ENCODE results near the gene GUK1.

DNA sequence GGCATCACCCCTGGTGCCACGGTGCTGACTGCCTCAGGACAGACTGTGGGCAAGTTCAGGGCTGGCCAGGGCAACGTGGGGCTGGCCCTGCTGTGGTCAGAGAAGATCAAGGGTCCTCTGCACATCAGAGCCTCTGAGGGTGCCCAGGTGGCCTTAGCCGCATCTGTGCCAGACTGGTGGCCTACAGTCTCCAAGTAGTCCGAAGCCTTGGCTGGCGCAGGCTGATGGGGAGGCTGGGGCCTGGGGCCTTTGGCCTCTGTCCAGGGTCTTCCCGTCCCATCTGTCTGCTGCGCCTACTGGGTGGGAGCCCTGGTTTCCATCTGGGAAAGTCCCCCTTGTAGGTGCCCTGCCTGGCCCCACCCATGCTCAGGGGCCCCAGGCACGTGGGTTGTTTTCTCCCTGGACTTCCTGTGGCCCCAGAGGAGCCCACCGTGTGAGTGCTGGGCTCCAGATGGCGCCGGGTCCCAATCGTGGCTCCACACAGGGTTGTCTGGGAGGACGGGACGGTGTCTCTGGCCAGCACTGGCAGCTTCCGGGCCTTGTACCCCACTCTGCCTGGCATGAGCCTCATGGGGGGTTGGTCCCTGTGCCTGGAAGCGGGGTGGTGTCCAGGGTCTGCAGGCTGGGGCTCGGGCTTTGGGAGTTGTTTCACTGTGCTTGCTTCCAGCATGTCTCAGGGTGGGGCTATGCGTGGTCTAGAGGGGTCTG is 35.4 kb downstream of the GUK1 start:
- TF ChIP-seq, protein P1, sequence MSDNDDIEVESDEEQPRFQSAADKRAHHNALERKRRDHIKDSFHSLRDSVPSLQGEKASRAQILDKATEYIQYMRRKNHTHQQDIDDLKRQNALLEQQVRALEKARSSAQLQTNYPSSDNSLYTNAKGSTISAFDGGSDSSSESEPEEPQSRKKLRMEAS (CRISPR knock-in tag; IDR thresholded peaks at IDR 0.05), result no peak
- TF ChIP-seq, protein P2, sequence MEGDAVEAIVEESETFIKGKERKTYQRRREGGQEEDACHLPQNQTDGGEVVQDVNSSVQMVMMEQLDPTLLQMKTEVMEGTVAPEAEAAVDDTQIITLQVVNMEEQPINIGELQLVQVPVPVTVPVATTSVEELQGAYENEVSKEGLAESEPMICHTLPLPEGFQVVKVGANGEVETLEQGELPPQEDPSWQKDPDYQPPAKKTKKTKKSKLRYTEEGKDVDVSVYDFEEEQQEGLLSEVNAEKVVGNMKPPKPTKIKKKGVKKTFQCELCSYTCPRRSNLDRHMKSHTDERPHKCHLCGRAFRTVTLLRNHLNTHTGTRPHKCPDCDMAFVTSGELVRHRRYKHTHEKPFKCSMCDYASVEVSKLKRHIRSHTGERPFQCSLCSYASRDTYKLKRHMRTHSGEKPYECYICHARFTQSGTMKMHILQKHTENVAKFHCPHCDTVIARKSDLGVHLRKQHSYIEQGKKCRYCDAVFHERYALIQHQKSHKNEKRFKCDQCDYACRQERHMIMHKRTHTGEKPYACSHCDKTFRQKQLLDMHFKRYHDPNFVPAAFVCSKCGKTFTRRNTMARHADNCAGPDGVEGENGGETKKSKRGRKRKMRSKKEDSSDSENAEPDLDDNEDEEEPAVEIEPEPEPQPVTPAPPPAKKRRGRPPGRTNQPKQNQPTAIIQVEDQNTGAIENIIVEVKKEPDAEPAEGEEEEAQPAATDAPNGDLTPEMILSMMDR (IDR thresholded peaks at IDR 0.05), result no peak
- TF ChIP-seq, protein P3, sequence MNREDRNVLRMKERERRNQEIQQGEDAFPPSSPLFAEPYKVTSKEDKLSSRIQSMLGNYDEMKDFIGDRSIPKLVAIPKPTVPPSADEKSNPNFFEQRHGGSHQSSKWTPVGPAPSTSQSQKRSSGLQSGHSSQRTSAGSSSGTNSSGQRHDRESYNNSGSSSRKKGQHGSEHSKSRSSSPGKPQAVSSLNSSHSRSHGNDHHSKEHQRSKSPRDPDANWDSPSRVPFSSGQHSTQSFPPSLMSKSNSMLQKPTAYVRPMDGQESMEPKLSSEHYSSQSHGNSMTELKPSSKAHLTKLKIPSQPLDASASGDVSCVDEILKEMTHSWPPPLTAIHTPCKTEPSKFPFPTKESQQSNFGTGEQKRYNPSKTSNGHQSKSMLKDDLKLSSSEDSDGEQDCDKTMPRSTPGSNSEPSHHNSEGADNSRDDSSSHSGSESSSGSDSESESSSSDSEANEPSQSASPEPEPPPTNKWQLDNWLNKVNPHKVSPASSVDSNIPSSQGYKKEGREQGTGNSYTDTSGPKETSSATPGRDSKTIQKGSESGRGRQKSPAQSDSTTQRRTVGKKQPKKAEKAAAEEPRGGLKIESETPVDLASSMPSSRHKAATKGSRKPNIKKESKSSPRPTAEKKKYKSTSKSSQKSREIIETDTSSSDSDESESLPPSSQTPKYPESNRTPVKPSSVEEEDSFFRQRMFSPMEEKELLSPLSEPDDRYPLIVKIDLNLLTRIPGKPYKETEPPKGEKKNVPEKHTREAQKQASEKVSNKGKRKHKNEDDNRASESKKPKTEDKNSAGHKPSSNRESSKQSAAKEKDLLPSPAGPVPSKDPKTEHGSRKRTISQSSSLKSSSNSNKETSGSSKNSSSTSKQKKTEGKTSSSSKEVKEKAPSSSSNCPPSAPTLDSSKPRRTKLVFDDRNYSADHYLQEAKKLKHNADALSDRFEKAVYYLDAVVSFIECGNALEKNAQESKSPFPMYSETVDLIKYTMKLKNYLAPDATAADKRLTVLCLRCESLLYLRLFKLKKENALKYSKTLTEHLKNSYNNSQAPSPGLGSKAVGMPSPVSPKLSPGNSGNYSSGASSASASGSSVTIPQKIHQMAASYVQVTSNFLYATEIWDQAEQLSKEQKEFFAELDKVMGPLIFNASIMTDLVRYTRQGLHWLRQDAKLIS (CRISPR knock-in tag; IDR thresholded peaks at IDR 0.05; ENCODE audit: borderline replicate concordance), result no peak
- TF ChIP-seq, protein P4, sequence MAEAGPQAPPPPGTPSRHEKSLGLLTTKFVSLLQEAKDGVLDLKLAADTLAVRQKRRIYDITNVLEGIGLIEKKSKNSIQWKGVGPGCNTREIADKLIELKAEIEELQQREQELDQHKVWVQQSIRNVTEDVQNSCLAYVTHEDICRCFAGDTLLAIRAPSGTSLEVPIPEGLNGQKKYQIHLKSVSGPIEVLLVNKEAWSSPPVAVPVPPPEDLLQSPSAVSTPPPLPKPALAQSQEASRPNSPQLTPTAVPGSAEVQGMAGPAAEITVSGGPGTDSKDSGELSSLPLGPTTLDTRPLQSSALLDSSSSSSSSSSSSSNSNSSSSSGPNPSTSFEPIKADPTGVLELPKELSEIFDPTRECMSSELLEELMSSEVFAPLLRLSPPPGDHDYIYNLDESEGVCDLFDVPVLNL (CRISPR knock-in tag; IDR thresholded peaks at IDR 0.05; ENCODE audit: borderline replicate concordance, low read depth), result no peak
- no peak for TF ChIP-seq ZNF671 (CRISPR knock-in tag; IDR thresholded peaks at IDR 0.05)
- TF ChIP-seq FOXK1 (CRISPR knock-in tag; IDR thresholded peaks at IDR 0.05), result no peak
- TF ChIP-seq, protein P5, sequence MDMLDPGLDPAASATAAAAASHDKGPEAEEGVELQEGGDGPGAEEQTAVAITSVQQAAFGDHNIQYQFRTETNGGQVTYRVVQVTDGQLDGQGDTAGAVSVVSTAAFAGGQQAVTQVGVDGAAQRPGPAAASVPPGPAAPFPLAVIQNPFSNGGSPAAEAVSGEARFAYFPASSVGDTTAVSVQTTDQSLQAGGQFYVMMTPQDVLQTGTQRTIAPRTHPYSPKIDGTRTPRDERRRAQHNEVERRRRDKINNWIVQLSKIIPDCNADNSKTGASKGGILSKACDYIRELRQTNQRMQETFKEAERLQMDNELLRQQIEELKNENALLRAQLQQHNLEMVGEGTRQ (CRISPR knock-in tag; IDR thresholded peaks at IDR 0.05), result no peak
- no peak for TF ChIP-seq FOXJ3 (CRISPR knock-in tag; IDR thresholded peaks at IDR 0.05; ENCODE audit: borderline replicate concordance)
- TF ChIP-seq GABPB1 (CRISPR knock-in tag; IDR thresholded peaks at IDR 0.05), result no peak
- TF ChIP-seq ZNF138 (CRISPR knock-in tag; conservative IDR thresholded peaks at IDR 0.05), result no peak
